MM.1S (cell line): ENCODE measurements around the gene NYNRIN.

Experiments used
- EZH2 ChIP-seq: fragments of 300-600 bp; sonication (generic); optimal IDR thresholded peaks from 2 replicates; pipeline ENCODE3; 2017; ENCODE audit warnings: low read depth, mild to moderate bottlenecking, antibody characterized with exemption, low read length, mixed read lengths
- TF ChIP-seq, protein P1 (sequence below): fragments of 300-600 bp; sonication (generic); IDR thresholded peaks from 2 replicates; pipeline ENCODE4 v1.5.1; 2016; ENCODE audit warnings: antibody characterized with exemption, low read length, mixed read lengths

DNA sequence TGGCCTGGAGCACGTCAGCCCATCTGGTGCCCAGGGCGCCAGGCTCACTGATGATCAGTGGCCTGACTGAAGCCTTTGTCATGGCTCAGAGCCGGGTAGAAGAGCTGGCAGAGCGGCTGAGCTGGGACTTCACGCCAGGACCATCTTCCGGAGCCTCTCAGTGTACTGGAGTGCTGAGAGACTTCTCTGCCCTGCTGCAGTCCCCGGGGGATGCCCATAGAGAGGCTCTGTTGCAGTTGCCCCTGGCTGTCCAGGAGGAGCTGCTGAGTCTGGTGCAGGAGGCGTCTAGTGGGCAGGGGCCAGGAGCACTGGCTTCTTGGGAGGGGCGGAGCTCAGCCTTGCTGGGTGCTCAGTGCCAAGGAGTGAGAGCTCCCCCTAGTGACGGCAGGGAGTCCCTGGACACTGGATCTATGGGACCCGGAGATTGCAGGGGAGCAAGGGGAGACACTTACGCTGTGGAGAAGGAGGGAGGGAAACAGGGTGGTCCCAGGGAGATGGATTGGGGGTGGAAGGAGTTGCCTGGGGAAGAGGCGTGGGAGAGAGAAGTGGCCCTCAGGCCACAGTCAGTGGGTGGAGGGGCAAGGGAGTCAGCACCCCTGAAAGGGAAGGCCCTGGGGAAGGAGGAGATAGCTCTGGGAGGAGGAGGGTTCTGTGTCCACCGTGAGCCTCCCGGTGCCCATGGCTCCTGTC, 32.9 kb downstream of the NYNRIN start:
- TF ChIP-seq, protein P1, sequence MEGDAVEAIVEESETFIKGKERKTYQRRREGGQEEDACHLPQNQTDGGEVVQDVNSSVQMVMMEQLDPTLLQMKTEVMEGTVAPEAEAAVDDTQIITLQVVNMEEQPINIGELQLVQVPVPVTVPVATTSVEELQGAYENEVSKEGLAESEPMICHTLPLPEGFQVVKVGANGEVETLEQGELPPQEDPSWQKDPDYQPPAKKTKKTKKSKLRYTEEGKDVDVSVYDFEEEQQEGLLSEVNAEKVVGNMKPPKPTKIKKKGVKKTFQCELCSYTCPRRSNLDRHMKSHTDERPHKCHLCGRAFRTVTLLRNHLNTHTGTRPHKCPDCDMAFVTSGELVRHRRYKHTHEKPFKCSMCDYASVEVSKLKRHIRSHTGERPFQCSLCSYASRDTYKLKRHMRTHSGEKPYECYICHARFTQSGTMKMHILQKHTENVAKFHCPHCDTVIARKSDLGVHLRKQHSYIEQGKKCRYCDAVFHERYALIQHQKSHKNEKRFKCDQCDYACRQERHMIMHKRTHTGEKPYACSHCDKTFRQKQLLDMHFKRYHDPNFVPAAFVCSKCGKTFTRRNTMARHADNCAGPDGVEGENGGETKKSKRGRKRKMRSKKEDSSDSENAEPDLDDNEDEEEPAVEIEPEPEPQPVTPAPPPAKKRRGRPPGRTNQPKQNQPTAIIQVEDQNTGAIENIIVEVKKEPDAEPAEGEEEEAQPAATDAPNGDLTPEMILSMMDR = peak; percentile 82
- no peak for TF ChIP-seq EZH2
